Liver (tissue), 9 donors: ENCODE data around the gene PCSK1. TPM values are rescaled to one million over a fixed set of nuclear protein-coding genes. Genes with fewer than 3 reads are reported as not detected.

Source experiments
- DNase-seq: peaks from one replicate; pipeline ENCODE4 v3.0.0-alpha.2; 2017; ENCODE audit warnings: low spot score
- H3K27ac ChIP-seq, 2 donors: one replicate each; pipeline ENCODE4 v1.7.0; 2013; ENCODE audit warnings: inconsistent platforms in 2 of 2, low read length in 2 of 2, control low read depth in 1 of 2, low read depth in 1 of 2, mild to moderate bottlenecking in 1 of 2
- H3K27me3 ChIP-seq, 4 donors: one replicate each; pipeline versions ENCODE4 v1.6.1 to v1.7.0; 2013; ENCODE audit warnings: low read length in 3 of 4, inconsistent platforms in 1 of 4, mild to moderate bottlenecking in 1 of 4, moderate library complexity in 1 of 4; ENCODE audit not compliant: control insufficient read depth in 4 of 4, insufficient read depth in 4 of 4
- H3K36me3 ChIP-seq, 4 donors: one replicate each; pipeline versions ENCODE4 v1.6.1 to v1.7.0; 2013; ENCODE audit warnings: low read length in 3 of 4, mild to moderate bottlenecking in 3 of 4, low read depth in 1 of 4, moderate library complexity in 1 of 4; ENCODE audit not compliant: control insufficient read depth in 4 of 4, insufficient read depth in 3 of 4
- H3K4me1 ChIP-seq, 4 donors: one replicate each; pipeline versions ENCODE4 v1.6.1 to v1.7.0; 2013; ENCODE audit warnings: low read length in 3 of 4, mild to moderate bottlenecking in 3 of 4, moderate library complexity in 1 of 4; ENCODE audit not compliant: control insufficient read depth in 4 of 4, insufficient read depth in 4 of 4
- H3K4me3 ChIP-seq, 3 donors: one replicate each; pipeline versions ENCODE4 v1.6.1 to v1.7.0; 2013; ENCODE audit warnings: low read length in 3 of 3, control low read depth in 1 of 3, low read depth in 1 of 3, mild to moderate bottlenecking in 1 of 3
- H3K9ac ChIP-seq, 2 donors: one replicate each; pipeline ENCODE4 v1.7.0; 2013; ENCODE audit warnings: low read length in 2 of 2, mild to moderate bottlenecking in 2 of 2, moderate library complexity in 2 of 2, control low read depth in 1 of 2, low read depth in 1 of 2
- H3K9me3 ChIP-seq, 4 donors: one replicate each; pipeline versions ENCODE4 v1.6.1 to v1.7.0; 2013; ENCODE audit warnings: low read length in 3 of 4; ENCODE audit not compliant: control insufficient read depth in 4 of 4
- ATF3 ChIP-seq: IDR thresholded peaks from 2 replicates; pipeline ENCODE4 v1.6.1; 2016; ENCODE audit warnings: antibody characterized with exemption
- CTCF ChIP-seq: fragments of 150-350 bp; IDR thresholded peaks from 2 replicates; pipeline ENCODE4 v1.5.1; 2017; ENCODE audit warnings: improper control_type of control experiment, low read depth, low read length; ENCODE audit not compliant: missing input control
- EGR1 ChIP-seq, 2 donors: IDR thresholded peaks; 2 replicates each; pipeline ENCODE4 v1.6.1; 2016 to 2018; ENCODE audit warnings: antibody characterized with exemption in 2 of 2, low read depth in 2 of 2
- FOXA2 ChIP-seq: IDR thresholded peaks from 2 replicates; pipeline ENCODE4 v1.6.1; 2016; ENCODE audit warnings: antibody characterized with exemption
- GABPA ChIP-seq, 2 donors: IDR thresholded peaks in 1 of 2; conservative IDR thresholded peaks in 1 of 2; 2 replicates each; pipeline ENCODE4 v1.6.1; 2016; ENCODE audit warnings: antibody characterized with exemption in 2 of 2, mild to moderate bottlenecking in 1 of 2, moderate library complexity in 1 of 2
- HNF4A ChIP-seq, 2 donors: conservative IDR thresholded peaks; 2 replicates each; pipeline ENCODE4 v1.6.1; 2016; ENCODE audit warnings: antibody characterized with exemption in 2 of 2, mild to moderate bottlenecking in 2 of 2
- HNF4G ChIP-seq: IDR thresholded peaks from 2 replicates; pipeline ENCODE4 v1.6.1; 2016; ENCODE audit warnings: antibody characterized with exemption
- MAX ChIP-seq: IDR thresholded peaks from 2 replicates; pipeline ENCODE4 v1.6.1; 2016; ENCODE audit warnings: antibody characterized with exemption
- NR2F2 ChIP-seq: IDR thresholded peaks from 2 replicates; pipeline ENCODE4 v1.6.1; 2016; ENCODE audit warnings: antibody characterized with exemption
- RAD21 ChIP-seq, 2 donors: IDR thresholded peaks; 2 replicates each; pipeline ENCODE4 v1.6.1; 2016; ENCODE audit warnings: antibody characterized with exemption in 2 of 2, mild to moderate bottlenecking in 2 of 2
- REST ChIP-seq: IDR thresholded peaks from 2 replicates; pipeline ENCODE4 v1.6.1; 2016; ENCODE audit warnings: antibody characterized with exemption, mild to moderate bottlenecking
- RXRA ChIP-seq, 2 donors: IDR thresholded peaks; 2 replicates each; pipeline ENCODE4 v1.6.1; 2017 to 2018; ENCODE audit warnings: antibody characterized with exemption in 2 of 2, mild to moderate bottlenecking in 1 of 2
- SP1 ChIP-seq: IDR thresholded peaks from 2 replicates; pipeline ENCODE4 v1.6.1; 2018; ENCODE audit warnings: antibody characterized with exemption, mild to moderate bottlenecking
- TAF1 ChIP-seq: conservative IDR thresholded peaks from 2 replicates; pipeline ENCODE4 v1.6.1; 2016; ENCODE audit warnings: antibody characterized with exemption, mild to moderate bottlenecking
- YY1 ChIP-seq: IDR thresholded peaks from 2 replicates; pipeline ENCODE4 v1.6.1; 2016; ENCODE audit warnings: antibody characterized with exemption, mild to moderate bottlenecking
- ZBTB33 ChIP-seq: IDR thresholded peaks from 2 replicates; pipeline ENCODE4 v1.6.1; 2016; ENCODE audit warnings: antibody characterized with exemption
- WGBS: extraction: QIAGEN DNeasy Blood & Tissue Kit; methylation state at CpG from one replicate; pipeline ENCODE4 v1.1.7; 2013; 5-methylcytosine and 5-hydroxymethylcytosine counted together
- polyA plus RNA-seq, 2 donors: library from polyadenylated mRNA; stranded (reverse) in 1 of 2; unstranded in 1 of 2; fragments of 200-250 nt in 1 of 2; fragments of >200 nt in 1 of 2; fragmentation: Nextera tagmentation in 1 of 2; extraction: Ambion mirVana in 1 of 2; gene quantifications; one replicate each; pipeline versions ENCODE4 v1.2.1 to v1.2.3, GENCODE V29; 2013 to 2015
- total RNA-seq, 2 donors: library from RNA; depleted of rRNA; stranded (reverse); fragments of >200 nt; gene quantifications; one replicate each; pipeline ENCODE4 v1.2.3, GENCODE V29; 2014
- donor health status: healthy.
- donor health status: healthy.
- donor health status: healthy.
- donor health status: healthy.
- donor health status: healthy.

Gene PCSK1
- total and polyA plus RNA-seq, 4 donors, result 0.01 to 0.09 (median 0.08) TPM

- Histone ChIP-seq H3K4me1 (no peaks in the 10 kb centered on the region), H3K36me3 (no peaks in the 10 kb centered on the region), H3K4me3 (no peak overlapping the region), H3K9ac (no peak overlapping the region), H3K9me3 (no peaks in the 10 kb centered on the region), H3K27me3 (no peaks in the 10 kb centered on the region), H3K27ac (no peak overlapping the region)
- WGBS, result 75% methylated on average over 1 of the region's 1 CpG
- DNase-seq, result no peak
- TF ChIP-seq HNF4A (conservative IDR thresholded peaks at IDR 0.05) (no peak), REST (no peak), MAX (no peak), ZBTB33 (no peak), RAD21 (IDR thresholded peaks at IDR 0.05) (no peak), EGR1 (IDR thresholded peaks at IDR 0.05; ENCODE audit: low read depth in 2 of 2) (no peak), TAF1 (no peak), GABPA (IDR thresholded peaks at IDR 0.05 in 1 of 2, conservative IDR thresholded peaks at IDR 0.05 in 1 of 2) (no peak), CTCF (no peak), NR2F2 (no peak), RXRA (IDR thresholded peaks at IDR 0.05) (no peak), HNF4G (no peak), YY1 (no peak), SP1 (no peak), ATF3 (no peak), FOXA2 (no peak)
Measured at GRCh38 chr5:96447949-96448348, 14.9 kb upstream of the PCSK1 start.

GRCh38 chr5:96440185-96440538 lies 7.1 kb upstream of the PCSK1 start:
- H3K27me3 ChIP-seq, result no peaks in the 10 kb centered on the region
- no peaks in the 10 kb centered on the region for H3K36me3 ChIP-seq
- no peak for DNase-seq
- H3K4me3 ChIP-seq, result no peak overlapping the region
- no peaks in the 10 kb centered on the region for H3K9me3 ChIP-seq
- no peak overlapping the region for H3K27ac ChIP-seq
- TF ChIP-seq RXRA (IDR thresholded peaks at IDR 0.05), result no peak
- no peak for TF ChIP-seq YY1
- TF ChIP-seq HNF4G, result no peak
- no peak for TF ChIP-seq REST
- TF ChIP-seq NR2F2, result no peak
- TF ChIP-seq MAX, result no peak
- H3K4me1 ChIP-seq, result no peaks in the 10 kb centered on the region
- no peak overlapping the region for H3K9ac ChIP-seq
- WGBS, result 78% methylated on average over 2 of the region's 2 CpGs
